IPS-18c (cell line): ENCODE results near the gene ZNF575.
"Not testable (repeated sequence)": the region's sequence is repeated elsewhere in the genome, so short reads cannot be mapped to it uniquely, and the experiment has no call there.

Experiments
- H3K4me3 ChIP-seq: 2 replicates; pipeline ENCODE4 v1.7.0; 2013; ENCODE audit warnings: low read depth, mild to moderate bottlenecking, low read length, moderate library complexity; ENCODE audit not compliant: insufficient read depth
- H3K9me3 ChIP-seq: one replicate; pipeline ENCODE4 v1.6.1; 2013; ENCODE audit warnings: mild to moderate bottlenecking, low read length, moderate library complexity; ENCODE audit not compliant: control insufficient read depth, insufficient read depth

ZNF575 gene

DNA sequence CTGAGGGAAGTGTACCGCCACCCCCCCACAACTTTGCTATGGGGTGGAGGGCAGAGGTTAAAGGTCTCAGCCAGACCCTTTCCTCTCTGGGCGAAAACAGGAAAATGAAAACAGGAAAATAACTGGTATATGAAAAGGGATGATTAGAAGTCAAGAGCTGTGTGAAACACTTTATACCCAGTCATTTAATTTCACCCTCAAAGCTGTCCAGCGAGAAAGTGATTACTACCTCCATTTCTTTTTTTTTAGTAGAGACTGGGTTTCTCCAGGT, 27.9 kb upstream of the ZNF575 start:
- Histone ChIP-seq H3K9me3 (no peaks in the 10 kb centered on the region), H3K4me3 (peak overlapping the region; percentile 75)

DNA sequence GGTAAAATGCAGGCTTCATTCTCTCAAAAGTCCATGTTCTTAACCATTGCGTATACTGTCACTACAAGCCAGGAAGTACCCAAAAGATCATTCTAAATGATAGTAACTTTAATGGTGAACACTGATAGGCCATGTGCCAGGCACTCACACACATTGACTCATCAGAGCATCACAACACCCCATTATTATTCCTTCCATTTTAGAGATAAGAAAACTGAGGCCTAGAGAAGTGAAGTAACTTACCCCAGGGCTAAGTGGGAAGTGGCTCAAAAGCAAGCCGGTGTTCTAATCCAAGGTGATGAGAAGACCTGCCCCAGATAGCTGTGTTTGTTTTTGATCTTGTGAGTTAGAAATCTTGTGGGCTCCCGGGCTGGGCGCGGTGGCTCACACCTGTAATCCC, 27.0 kb upstream of the ZNF575 start:
- no peak overlapping the region for H3K4me3 ChIP-seq
- H3K9me3 ChIP-seq, result no peaks in the 10 kb centered on the region

DNA sequence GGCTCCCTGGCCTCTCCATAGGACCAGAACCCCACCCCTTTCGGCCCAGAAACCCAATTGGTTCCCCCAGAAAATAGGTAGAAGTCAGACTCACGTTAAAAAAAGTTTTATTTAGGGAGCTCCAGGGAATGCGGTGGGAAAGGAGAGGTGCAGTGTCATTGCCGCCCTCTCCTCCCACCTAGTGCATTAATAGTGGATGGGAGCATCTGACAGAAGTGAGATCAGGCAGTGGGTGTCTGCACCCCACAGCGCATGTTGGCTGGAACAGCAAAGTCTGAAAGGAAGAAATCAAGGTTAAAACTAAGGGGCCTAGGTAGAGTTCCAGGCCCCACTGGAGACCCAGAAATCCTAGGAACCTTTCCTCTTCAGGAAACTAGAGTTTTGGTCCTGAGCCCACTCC, 26.4 kb upstream of the ZNF575 start:
- Histone ChIP-seq H3K4me3 (no peak overlapping the region), H3K9me3 (no peaks in the 10 kb centered on the region)

DNA sequence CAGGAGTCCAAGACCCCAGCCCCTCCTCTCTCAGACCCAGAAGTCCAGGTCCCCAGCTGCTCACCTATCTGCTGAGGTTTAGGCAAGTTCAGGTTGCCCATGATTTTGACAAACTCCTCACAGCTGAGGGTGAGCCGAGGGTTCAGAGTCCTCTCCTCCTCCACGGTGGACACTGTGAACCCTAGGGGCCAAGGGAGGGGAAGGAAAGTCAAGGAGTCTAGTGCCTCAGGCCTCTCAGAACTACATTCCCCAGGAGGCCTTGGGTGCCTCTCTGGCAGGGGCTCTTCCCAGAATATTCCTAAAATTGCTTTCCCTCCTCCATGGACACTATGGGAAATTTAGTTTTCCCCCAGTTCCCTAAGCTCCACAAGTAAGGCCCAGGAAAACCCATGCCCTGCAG, 25.1 kb upstream of the ZNF575 start:
- no peak overlapping the region for H3K4me3 ChIP-seq
- H3K9me3 ChIP-seq, result no peaks in the 10 kb centered on the region

DNA sequence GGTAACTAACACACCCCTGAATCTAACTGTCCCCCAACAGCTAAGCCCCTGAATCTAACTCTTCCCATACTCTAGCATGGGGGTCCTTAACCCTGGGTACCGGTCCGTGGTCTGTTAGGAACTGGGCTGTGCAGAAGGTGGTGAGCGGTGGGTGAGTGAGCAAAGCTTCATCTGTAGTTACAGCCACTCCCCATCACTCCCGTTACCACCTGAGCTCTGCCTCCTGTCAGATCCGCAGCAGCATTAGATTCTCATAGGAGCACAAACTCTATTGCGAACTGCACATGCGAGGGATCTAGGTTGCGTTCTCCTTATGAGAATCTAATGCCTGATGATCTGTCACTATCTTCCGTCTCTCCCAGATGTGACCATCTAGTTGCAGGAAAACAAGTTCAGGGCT, 22.3 kb upstream of the ZNF575 start:
- no peaks in the 10 kb centered on the region for H3K9me3 ChIP-seq
- no peak overlapping the region for H3K4me3 ChIP-seq

DNA sequence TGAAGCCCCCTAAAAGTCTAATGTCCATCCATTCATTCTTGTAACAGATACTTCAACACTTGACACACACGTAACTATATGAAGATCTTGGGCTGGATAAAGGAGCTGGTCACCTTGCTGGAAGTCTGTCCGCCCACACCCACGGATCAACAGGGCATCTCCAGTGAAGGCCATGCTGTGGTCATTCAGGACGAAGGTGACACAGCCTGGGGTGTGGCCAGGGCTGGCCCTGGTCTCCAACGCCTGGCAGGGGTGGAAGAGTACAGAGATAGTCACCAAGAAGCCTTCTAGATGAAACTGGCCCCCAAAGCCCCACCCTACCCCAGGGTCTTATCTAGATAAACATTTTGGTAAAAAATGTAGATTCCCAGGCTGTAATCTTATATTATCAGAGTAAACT, 21.7 kb upstream of the ZNF575 start:
- Histone ChIP-seq H3K9me3 (no peaks in the 10 kb centered on the region), H3K4me3 (no peak overlapping the region)

DNA sequence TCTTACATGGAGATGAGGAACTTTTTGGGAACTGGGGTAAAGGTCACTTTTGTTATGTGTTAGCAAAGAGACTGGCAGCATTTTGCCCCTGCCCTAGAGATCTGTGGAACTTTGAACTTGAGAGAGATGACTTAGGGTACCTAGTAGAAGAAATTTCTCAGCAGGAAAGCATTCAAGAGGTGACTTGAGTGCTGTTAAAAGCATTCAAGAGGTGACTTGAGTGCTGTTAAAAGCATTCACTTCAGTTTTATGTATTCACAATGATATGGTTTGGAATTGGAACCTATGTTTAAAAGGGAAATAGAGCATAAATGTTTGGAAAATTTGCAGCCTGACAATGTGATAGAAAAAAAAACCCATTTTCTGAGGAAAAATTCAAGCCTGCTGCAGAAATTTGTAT, 20.6 kb upstream of the ZNF575 start:
- not testable (repeated sequence) for H3K4me3 ChIP-seq, H3K9me3 ChIP-seq

DNA sequence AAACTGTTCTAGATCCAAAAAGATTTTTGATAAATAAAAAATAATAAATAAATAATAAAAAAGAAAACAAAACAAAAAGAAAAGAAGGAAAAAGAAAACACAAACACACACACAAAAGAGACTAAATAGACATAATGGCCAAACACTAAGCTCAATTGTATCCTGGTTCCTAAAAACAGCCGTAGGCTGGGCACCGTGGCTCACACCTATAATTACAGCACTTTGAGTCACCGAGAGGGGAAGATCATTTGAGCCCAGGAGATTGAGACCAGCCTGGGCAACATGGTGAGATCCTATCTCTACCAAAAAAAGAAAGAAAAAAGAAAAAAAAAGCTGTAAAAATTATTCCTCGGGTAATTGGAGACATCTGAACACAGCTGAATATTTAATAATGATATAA, 14.9 kb upstream of the ZNF575 start:
- no peaks in the 10 kb centered on the region for H3K9me3 ChIP-seq
- H3K4me3 ChIP-seq, result no peak overlapping the region

DNA sequence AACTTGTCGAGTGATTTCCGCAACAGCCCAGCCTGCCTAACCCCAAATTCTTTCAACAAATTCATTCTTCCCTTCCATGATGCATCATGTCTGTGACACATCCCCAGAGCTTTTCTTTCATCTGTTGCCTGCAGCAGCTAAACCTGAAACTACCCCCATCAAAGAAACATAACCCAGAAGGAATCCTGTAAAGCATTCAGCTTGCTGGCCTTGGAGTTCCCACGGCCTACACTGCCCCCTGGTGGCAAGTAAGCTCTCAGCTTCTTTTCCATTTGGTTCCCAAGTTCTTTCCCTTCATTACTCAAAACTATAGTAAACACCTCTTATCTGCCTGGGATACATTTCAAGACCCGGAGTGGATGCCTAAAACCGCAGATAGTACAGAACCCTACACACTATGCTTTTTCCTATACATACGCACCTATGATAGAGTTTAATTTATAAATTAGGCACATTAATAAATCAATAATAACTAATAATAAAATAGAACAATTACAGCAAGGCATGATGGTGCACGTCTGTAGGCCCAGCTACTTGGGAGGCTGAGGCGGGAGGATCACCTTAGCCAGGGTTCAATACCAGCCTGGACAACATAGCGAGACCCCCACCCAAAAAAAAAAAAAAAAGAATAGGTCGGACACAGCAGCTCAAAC, 13.4 kb upstream of the ZNF575 start:
- Histone ChIP-seq H3K9me3 (no peaks in the 10 kb centered on the region), H3K4me3 (no peak overlapping the region)

DNA sequence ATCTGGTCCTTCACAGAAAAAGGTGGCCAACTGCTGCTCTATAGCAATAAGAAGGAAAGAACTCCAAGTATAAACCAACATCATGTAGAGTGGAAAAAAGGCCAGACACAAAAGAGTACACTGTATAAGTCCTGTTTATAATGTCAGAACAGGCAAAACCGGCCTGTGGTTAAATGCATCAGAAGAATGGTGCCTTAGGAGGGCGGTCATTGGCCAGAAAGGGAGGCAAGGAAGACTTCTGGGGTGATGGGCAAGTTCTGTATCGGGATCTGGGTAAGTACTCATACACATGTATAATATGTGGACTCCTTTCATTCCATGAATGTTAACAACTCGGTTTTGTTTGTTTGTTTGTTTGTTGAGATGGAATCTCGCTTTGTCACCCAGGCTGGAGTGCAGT, 10.1 kb upstream of the ZNF575 start:
- Histone ChIP-seq H3K9me3 (no peaks in the 10 kb centered on the region), H3K4me3 (no peak overlapping the region)

DNA sequence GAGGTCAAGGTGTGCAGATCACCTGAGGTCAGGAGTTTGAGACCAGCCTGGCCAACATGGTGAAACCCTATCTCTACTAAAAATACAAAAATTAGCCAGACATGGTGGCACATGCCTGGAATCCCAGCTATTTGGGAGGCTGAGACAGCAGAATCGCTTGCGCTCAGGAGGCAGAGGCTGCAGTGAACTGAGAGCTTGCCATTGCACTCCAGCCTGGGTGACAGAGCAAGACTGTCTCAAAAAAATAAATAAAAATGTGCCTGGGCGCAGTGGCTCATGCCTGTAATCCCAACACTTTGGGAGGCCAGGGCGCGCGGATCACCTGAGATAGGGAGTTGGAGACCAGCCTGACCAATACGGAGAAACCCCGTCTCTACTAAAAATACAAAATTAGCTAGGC, 9.3 kb upstream of the ZNF575 start:
- H3K4me3 ChIP-seq, H3K9me3 ChIP-seq: not testable (repeated sequence)

DNA sequence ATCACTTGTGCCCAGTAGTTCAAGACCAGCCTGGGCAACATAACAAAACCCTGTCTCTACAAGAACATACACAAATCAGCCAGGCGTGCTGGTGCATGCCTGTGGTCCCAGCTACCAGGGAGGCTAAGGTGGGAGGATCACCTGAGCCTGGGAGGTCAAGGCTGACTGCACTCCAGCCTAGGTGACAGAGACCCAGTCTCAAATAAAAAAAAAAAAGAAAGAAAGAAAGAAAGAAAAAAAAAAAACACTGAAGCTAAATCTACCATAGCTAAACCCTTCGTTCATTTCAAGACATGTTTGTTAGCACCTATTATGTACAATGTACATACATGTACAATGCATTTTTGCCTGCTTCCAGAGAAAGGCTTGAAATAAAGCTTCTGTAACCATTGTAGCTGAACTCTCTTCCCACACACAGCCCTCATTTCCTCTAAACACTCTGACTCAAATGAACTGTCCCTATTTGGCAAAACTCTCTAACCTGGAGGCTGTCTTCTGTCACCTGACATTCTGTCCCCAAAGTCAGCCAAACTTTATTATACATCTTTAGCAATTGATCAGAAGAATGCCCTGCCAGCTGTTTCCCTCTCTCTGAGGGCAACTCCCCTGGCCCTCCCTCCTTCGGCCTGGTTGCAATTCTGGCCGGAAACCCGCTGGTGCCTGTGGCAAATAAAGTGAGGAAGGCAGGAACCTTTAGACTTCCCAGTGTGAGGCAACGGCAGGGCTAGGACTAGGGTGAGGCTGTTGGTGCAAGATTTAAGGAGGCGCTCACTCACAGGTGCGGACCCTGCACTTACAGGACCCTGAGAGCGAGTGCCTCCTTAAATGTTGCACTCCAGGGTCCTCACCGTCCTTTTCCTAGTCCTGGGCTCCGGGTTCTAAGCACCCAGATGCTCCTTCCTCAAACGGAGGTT, 7.8 kb upstream of the ZNF575 start:
- Histone ChIP-seq H3K9me3 (no peaks in the 10 kb centered on the region), H3K4me3 (peak overlapping the region; percentile 72; the same call in 1 of the 2 replicates)

DNA sequence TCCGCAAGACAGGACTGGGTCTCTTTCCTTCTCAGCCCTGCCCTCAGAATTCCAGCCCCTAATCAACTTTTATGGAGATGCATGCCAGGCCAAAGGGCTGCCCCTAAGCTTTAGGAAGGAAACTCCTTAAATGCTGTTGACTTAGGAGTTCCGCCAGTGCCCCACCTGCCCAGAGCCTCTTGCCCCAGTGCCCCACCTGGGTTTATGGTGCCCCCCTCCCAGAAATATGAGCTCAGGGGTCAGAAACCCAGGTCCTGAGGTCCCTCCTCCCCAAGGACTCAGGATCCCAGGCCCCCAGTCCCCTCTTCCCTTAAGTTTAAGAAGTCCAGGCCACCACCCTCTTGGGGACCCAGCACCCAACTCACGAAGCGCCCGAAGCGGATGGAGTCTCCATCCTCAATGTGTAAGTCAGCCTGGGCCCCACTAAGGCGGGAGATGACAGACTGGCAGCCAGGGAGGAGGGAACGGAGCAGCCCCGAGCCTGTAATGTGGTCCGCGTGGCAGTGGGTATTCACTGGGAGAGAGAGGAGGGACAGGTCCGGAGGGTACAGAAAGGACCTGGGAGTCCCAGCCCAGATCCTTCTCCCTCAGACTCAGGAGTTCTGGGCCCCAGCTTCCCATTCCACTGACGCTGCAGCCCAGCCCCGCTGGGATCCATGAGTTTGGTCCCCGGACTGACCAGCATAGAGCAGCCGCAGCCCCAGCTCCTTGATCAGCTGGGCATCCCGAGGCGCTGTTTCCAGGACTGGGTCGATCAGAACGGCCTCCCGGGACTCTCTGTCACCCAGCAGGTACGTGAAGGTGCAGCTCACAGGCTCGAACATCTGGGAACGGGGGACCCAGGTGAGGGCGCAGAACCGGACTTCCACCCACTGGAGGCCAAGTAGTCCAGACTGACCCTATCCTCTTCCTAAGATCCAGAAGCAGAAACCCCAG, 6.9 kb upstream of the ZNF575 start:
- peak overlapping the region; percentile 72 for H3K4me3 ChIP-seq

DNA sequence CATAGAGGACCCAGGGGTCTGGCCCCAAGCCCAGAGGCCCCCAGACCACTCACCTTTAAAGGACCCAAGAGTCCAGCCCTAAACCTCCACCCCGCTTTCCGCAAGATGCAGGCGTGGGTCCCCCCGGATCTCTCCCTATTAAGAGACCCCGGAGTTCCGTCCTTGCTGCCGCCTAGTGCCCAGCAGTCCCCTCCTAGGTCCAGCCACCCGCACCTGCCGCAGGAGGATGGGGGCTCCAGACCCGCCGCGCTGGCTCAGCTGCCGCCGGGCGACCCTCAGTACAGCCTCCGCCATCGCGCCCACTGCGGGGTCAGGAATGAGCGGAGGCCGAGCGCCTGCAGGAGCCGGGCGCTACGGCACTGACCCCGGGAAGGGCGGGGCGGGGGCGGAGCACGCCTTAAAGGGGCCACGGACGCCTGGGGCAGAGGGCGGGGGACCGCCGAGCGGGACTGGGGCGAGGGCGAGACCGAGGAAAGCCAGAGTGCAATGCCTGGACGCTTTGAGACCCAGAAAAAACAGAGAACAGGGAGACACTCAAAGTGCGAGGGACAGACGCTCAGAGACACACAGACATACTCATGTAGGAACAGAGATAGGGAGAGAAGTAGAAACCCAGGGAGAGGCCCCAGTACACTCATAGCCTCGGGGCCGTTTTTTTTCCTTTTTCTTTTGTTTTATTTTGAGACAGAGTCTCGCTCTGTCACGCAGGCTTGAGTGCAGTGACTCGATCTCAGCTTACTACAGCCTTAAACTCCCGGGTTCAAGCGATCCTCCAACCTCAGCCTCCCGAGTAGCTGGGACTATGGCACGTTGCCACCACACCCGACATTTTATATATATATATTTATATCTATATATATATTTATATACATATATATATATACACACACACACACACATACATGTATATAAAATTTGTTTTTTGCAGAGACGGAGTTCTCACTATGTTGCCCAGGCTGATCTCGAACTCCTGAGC, 5.8 kb upstream of the ZNF575 start, which contains the start of gene ETHE1:
TSS of gene ETHE1 (minus strand) at position 318 of the 976 bp plus-strand sequence. CDS start at position 294, 24 bp downstream.
- Histone ChIP-seq H3K4me3 (peak within 1 kb of the TSS; percentile 72), H3K9me3 (no peaks in the 10 kb centered on the region)

More for the DNA sequence above, 6.9 kb upstream of the ZNF575 start:
- no peaks in the 10 kb centered on the region for H3K9me3 ChIP-seq

DNA sequence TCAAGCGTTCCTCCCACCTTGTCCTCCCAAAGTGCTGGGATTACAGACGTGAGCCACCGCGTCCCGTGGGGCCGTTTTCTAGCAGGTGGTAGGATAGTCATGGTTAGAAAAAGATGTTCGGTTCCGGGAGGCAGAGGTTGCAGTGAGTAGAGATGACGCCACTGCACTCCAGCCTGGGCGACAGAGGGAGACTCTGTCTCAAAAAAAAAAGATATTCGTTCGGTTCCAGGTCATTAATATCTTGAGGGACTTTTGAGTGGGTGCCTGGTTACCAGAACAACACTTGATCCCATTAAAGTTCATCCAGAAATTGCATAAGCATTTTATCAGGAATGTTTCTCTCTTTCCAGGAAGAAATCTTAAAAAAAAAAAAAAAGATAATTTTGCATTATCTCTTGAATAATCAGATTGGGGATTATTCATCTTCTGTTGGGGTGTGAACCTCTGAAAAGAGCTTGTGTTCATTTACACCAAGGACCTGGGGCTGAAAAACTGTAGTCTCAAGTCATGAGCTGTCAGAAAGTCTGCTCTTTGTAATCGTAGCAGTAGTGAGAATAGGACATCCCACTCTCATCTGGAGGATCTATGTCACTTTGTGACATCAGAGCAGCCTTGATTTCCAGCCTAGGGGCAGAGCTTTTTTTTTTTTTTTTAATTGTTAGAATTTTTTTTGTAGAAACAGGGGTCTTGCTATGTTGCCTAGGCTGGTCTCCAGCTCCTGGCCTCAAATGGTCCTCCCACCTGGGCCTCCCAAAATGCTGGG, 4.9 kb upstream of the ZNF575 start:
- H3K4me3 ChIP-seq, result no peak overlapping the region

DNA sequence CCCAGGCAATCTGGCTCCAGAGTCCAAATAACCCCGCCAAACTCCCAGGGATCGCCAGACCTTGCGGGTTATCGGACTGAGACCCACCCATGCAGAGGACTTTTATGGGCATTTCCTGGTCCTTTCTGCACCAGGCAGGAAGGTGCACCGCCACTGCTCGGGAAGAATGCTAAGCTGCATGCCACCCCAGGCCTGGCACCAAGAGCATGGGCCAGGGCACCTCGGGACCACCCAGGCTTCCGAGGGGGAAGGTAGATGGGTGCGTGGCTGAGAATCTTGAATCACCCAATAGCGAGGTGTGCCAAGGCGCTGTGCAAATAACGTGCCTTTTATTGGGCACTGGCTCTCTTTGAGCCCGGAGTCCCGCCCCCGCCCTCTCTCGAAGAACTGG, 422 bp upstream of the ZNF575 start:
- peak overlapping the region; percentile 71 for H3K4me3 ChIP-seq
- H3K9me3 ChIP-seq, result no peaks in the 10 kb centered on the region

More for the DNA sequence above, 4.9 kb upstream of the ZNF575 start:
- H3K9me3 ChIP-seq, result no peaks in the 10 kb centered on the region
